Measurements from ENCODE around the gene PDE11A.

The PDE11A gene

GRCh38 chr2:177658309-177658708 lies 414.3 kb downstream of the PDE11A start:
- DNase-seq = no peak

- DNase-seq = no peak
Measured at GRCh38 chr2:177651833-177652232, 420.7 kb downstream of the PDE11A start.

GRCh38 chr2:177649568-177650518 lies 422.7 kb downstream of the PDE11A start:
- no peak for DNase-seq

GRCh38 chr2:177646791-177647190 lies 425.8 kb downstream of the PDE11A start:
- DNase-seq = no peak

- no peak for DNase-seq
Measured at GRCh38 chr2:177646241-177646640, 426.3 kb downstream of the PDE11A start.

GRCh38 chr2:177641331-177641730 lies 431.2 kb downstream of the PDE11A start:
- no peak for DNase-seq

GRCh38 chr2:177640423-177640822 lies 432.2 kb downstream of the PDE11A start:
- no peak for DNase-seq

GRCh38 chr2:177639262-177639914 lies 433.2 kb downstream of the PDE11A start:
- DNase-seq = no peak

- DNase-seq = no peak
Measured at GRCh38 chr2:177638507-177638906, 434.1 kb downstream of the PDE11A start.

- DNase-seq = no peak
Measured at GRCh38 chr2:177636672-177637071, 435.9 kb downstream of the PDE11A start.

GRCh38 chr2:177635696-177636095 lies 436.9 kb downstream of the PDE11A start:
- DNase-seq = no peak

GRCh38 chr2:177633910-177634294 lies 438.7 kb downstream of the PDE11A start:
- no peak for DNase-seq

- no peak for DNase-seq
Measured at GRCh38 chr2:177633111-177633510, 439.5 kb downstream of the PDE11A start.

- no peak for DNase-seq
Measured at GRCh38 chr2:177631680-177632079, 440.9 kb downstream of the PDE11A start.

- no peak for DNase-seq
Measured at GRCh38 chr2:177629357-177630024, 443.1 kb downstream of the PDE11A start.

- DNase-seq = no peak
Measured at GRCh38 chr2:177628831-177629230, 443.7 kb downstream of the PDE11A start.

GRCh38 chr2:177625744-177626650 lies 446.6 kb downstream of the PDE11A start:
- DNase-seq = no peak

- no peak for DNase-seq
Measured at GRCh38 chr2:177622521-177622920, 450.1 kb downstream of the PDE11A start.

- no peak for DNase-seq
Measured at GRCh38 chr2:177619986-177620385, 452.6 kb downstream of the PDE11A start.

- DNase-seq = no peak
Measured at GRCh38 chr2:177619461-177619860, 453.1 kb downstream of the PDE11A start.

GRCh38 chr2:177618255-177619253 lies 454.0 kb downstream of the PDE11A start:
- DNase-seq = peak; percentile 92

Data from CD4-positive, alpha-beta T cell treated with Interleukin-10 for 1 hour (primary cell).